Amniotic stem cell (primary cell): Measurements from ENCODE around the gene SLC24A1.

Source experiments
- DNase-seq: peaks from one replicate; lab custom pipeline; 2025; lab: John Stamatoyannopoulos, UW

The SLC24A1 gene

GRCh38 chr15:65653341-65653740 is 31.6 kb downstream of the SLC24A1 start:
- no peak for DNase-seq

GRCh38 chr15:65653801-65654521 is 32.2 kb downstream of the SLC24A1 start:
- no peak for DNase-seq

- DNase-seq = no peak
Measured at GRCh38 chr15:65655026-65655425, 33.3 kb downstream of the SLC24A1 start.

DNA sequence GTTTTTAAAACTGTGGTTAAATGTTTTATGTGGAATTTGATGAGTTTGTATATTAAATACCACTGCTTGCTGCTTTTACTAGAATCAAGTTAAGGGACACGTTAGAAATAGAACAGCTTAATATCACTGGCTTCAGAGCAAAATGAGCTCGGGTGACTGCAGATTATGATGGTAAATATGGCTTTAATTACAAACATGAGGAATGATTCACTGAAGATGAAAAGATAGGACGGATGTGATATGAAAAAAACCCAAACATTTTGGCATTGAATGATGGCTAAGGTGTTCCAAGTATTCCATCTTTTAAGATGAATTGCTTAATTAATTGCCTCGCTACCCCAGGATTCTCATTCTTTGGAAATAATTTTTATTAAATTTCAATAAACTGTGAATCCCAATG is 33.7 kb downstream of the SLC24A1 start:
- no peak for DNase-seq

GRCh38 chr15:65659502-65660052 is 37.8 kb downstream of the SLC24A1 start:
- no peak for DNase-seq

DNA sequence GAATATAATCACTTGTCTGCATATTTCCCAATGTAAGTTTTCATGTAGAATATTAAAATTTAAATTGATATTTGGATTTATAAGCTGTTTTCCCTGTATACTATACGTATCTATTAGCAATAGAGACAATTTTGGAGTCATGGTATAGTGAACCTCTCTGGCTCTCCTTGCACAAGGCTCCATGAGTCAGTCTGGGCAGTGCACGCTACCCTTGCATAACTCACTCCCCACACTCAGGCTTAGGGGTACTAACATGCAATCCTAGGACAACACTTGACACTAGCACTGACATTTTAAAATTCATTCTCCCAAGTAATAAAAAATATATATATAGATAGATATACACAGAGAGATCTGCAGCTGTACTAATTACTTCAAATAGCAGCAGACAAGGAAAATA is 39.2 kb downstream of the SLC24A1 start:
- no peak for DNase-seq

DNA sequence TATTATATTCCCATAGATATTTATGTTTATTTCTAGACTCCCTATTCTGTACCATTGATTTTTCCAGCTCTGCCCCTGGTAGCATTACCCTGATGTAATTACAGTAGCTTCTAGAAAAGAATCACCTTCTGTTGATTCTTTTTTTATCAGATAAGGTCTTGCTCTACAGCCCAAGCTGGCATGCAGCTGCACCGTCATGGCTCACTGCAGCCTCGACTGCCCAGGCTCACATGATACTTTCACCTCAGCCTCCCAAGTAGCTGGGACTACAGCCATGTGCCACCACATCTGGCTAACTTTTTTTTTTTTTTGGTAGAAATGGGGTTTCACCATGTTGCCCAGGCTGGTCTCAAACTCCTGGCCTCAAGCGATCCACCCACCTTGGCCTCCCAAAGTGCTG is 41.8 kb downstream of the SLC24A1 start:
- no peak for DNase-seq

DNA sequence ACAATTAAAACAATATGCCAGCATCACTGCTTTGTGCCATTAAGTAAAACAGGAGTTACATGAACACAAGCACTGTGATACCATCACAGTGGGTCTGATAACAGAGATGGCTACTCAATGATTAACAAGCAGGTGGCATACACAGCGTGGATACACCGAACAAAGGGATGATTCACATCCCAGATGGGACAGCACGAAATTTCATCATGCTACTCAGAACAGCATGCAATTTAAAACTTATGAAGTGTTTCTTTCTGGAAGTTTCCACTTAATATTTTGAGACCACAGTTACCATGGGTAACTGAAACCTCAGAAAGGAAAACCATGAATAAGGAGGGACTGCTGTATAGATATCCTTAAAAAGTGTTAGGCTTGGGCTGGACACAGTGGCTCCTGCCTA is 44.5 kb downstream of the SLC24A1 start:
- no peak for DNase-seq

DNA sequence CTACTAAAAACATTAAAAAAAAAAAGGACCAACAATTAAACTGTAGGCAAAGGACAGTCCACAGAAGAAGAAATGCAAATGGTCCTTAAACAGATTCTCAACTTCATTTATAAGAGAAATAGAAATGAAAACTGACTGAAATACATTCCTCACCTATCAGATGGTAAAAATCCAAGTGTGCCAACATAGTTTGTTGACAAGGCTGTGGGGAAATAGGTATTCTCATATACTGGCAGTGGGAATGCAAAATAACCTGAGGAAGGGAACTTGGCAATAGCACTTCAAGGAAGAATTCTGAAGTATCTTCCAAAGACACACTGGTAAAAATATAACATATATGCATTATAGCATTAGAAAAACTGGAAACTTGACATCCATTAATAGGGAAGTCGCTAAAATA is 53.8 kb downstream of the SLC24A1 start:
- no peak for DNase-seq

GRCh38 chr15:65676123-65676522 is 54.4 kb downstream of the SLC24A1 start:
- no peak for DNase-seq

DNA sequence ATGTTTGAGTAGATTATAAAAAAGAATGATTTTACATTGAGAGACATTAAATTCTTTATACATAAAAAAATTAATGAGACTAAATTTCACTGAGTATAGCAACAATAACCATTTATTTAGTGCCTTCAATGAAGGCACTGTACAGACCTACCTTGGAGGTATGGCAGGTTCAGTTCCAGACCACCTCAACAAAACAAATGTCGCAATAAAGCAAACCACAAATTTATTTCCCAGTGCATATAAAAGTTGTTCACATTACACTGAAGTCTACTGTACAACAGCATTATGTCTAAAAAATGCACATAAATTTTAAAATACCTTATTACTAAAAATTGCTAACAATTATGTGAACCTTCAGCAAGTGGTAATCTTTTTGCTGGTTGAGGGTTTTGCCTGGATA is 58.8 kb downstream of the SLC24A1 start:
- no peak for DNase-seq

DNA sequence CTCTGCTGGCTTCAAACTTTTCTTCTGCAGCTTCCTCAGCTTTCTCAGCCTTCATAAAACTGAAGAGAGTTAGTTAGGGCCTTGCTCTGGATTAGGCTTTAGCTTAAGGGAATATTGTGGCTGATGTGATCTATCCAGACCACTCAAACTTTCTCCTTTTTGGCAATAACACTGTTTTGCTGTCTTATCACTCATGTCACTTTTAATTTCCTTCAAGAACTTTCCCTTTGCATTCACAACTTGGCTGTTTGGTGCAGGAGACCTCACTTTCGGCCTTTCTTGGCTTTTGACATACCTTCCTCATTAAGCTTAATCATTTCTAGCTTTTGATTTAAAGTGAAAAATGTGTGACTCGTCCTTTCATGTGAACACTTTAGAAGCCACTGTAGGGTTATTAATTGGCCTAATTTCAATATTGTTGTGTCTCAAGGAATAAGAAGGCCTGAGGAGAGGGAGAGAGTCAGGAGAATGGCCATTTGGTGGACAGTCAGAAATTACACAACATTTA is 60.7 kb downstream of the SLC24A1 start:
- DNase-seq = no peak

DNA sequence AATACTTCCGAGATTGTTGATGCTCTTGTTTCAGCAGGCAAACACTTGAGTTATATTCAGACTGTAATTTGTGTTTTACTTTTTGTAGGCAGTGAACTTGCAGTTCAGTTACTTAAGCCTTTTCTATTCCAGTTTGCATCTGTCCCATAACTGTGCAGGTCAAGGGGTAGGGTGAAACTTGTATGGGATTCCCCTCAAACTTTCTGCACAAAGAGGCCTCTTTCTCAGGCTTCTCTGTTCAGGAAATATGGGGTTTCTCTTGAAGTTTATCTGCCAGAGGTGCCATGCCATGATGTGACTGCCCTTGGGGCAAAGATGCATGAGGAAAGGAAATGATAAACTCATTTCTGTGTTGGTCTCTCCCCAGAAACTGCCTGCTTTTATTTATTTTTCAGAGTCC is 66.7 kb downstream of the SLC24A1 start:
- DNase-seq = no peak

DNA sequence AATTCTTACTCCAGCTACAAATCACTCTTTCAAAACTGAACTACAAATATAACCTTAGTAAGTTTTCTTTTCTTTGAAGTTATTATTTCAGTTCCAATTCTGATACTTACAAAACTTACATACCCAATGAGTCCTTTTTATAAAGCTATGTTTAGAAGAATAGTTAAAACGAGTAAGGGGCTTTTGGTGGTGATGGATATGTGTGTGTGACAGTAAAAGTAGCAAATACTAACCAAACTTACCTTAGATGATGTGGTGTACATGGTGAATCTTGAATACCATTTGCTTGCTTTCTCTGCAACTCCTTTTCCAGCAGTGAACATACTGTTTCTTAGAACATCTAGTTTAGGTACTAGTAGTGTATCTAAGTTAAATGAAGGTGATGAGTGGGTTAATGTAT is 68.4 kb downstream of the SLC24A1 start:
- no peak for DNase-seq

DNA sequence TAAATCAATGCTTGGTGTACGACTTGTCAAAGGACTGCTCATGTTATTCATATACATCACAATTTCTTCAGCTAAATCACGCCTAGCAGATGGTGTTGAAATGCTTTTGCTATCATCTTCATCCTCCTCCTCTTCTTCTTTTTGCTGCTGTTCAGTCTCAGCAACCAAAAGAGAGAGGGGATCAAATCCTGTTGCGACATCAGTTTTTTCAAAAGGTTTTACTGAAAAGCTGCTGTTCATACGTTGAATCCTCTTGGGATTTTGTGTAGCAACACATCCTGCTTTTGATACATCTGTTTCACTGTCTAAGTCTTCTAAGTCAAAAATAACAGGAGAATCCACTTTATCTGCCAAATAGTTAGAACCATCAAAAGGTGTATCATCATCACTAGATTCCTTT is 69.0 kb downstream of the SLC24A1 start:
- DNase-seq = no peak

DNA sequence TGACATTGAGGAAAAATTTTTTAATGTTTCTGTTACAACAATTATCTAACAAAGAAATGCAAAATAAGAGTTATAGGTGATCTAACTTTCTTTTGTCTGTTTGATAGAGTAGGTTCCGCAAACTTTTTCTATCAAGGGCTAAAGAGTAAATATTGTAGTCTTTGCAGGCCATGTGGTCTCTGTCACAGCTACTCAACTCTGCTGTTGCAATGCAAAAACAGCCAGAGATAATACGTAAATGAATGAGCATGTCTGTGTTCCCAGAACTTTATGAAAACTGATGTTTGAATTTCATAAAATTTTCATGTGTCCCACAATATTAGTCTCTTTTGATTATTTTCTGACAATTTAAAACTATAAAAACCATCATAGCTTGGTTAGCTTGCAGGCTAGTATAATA is 73.3 kb downstream of the SLC24A1 start:
- DNase-seq = no peak
